ENCODE measurements around the gene KRT5. TPM values are rescaled to one million over a fixed set of nuclear protein-coding genes. Genes with fewer than 3 reads are reported as not detected.
A peak's percentile ranks its signal among the peaks of the same experiment; 100 is the strongest.

Gene KRT5
- polyA plus RNA-seq, 3 donors, result 0.04 TPM; not detected in 2

DNA sequence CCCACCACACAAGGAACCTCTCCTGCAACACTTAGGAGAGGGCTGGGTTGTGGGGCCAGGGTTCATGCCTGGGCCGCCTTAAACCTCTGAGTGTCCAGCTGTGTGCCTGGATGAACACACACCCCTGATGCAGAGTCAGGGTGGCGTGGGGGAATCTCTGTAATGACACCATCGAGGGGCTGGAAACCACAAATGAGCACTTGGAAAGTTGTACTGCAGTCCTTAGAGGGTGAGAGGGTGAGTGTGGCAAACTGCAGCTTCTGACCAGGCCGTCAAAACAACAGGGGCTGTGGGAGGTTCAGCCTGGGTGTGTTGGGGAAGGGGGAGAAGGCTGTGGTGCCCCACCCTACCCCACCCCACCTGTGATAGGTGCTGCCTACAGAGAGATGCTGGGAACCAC, 12.4 kb upstream of the KRT5 start:
- peaks cover 1 to 5% (median 3%) of the 10 kb centered on the region in 3 donors for H3K27me3 Mint-ChIP-seq (ENCODE audit: low read depth in 3 of 3)

DNA sequence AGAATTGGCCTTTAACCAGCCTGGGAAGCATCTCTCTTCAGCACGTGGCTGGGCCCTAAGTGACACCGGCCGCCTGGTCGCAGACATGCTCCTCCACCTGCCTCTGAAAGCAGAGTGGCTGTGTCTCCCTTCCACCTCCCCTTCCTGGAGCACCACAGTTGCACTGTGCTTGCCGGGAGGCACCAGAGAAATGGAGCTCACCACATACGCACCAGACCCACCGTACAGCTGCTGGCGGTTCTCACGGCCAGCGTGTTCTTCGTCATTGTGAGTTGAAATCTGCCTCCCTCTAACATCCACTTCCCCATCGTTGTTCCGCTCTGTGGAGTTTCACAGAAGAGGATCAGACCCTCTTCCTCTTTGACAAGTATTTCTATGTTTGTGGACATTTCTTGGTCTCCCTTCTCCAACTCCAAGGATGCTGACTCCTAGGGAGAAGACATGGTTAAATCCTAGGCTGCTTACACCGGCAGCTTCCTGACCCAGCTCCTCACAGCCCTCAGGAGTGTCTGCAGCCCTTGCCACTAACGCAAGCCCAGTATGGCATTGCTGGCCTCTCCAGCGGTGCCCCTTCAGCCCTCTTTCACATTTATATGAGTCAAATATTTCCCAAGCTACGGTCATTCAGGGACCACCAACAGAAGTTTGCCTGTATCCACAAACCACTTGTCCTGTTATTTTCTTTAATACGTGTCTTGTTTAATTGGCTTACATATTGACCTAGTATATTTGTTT, 11.5 kb upstream of the KRT5 start:
- peak overlapping the region in 4 of 7 donors; percentile 26 to 80 (median 60) for H3K27ac Mint-ChIP-seq
- Histone ChIP-seq H3K79me2 (ENCODE audit: insufficient read depth, low read length) (no peaks in the 10 kb centered on the region), H3K36me3 (replicated peaks in 1 of 2; ENCODE audit: control insufficient read depth in 1 of 2, insufficient read depth in 2 of 2, low read length in 2 of 2) (no peaks in the 10 kb centered on the region), H4K20me1 (ENCODE audit: insufficient read depth, low read length) (no peaks in the 10 kb centered on the region), H3K4me2 (replicated peaks; ENCODE audit: extremely low read depth, low read length, poor library complexity, severe bottlenecking) (peak overlapping the region; percentile 12), H3K4me1 (ENCODE audit: control insufficient read depth in 1 of 2, insufficient read depth in 2 of 2, low read length in 2 of 2) (peaks cover 10 to 18% of the 10 kb centered on the region in 2 donors), H3K9ac (ENCODE audit: insufficient read depth, low read length, poor library complexity, severe bottlenecking) (no peak overlapping the region), H3K9me3 (replicated peaks in 1 of 2; ENCODE audit: control insufficient read depth in 1 of 2, insufficient read depth in 1 of 2, low read length in 2 of 2) (no peaks in the 10 kb centered on the region), H3K27ac (ENCODE audit: low read depth in 1 of 2, low read length in 2 of 2) (peak overlapping the region in 1 of 2 donors; percentile 47), H3K27me3 (ENCODE audit: control insufficient read depth in 2 of 2, insufficient read depth in 2 of 2, low read length in 2 of 2) (no peaks in the 10 kb centered on the region), H3K4me3 (replicated peaks in 1 of 3; ENCODE audit: low read depth in 2 of 3, low read length in 3 of 3) (no peak overlapping the region), H2AFZ (ENCODE audit: insufficient read depth, low read depth, low read length, poor library complexity, severe bottlenecking) (peak overlapping the region; percentile 2)
- DNase-seq, result peak; percentile 27 to 73 (median 52)
- H3K4me3 Mint-ChIP-seq, result peak overlapping the region in 1 of 2 donors; percentile 69
- intact Hi-C loops (cut with micrococcal nuclease), result no loop called here
- TF ChIP-seq, protein P1, sequence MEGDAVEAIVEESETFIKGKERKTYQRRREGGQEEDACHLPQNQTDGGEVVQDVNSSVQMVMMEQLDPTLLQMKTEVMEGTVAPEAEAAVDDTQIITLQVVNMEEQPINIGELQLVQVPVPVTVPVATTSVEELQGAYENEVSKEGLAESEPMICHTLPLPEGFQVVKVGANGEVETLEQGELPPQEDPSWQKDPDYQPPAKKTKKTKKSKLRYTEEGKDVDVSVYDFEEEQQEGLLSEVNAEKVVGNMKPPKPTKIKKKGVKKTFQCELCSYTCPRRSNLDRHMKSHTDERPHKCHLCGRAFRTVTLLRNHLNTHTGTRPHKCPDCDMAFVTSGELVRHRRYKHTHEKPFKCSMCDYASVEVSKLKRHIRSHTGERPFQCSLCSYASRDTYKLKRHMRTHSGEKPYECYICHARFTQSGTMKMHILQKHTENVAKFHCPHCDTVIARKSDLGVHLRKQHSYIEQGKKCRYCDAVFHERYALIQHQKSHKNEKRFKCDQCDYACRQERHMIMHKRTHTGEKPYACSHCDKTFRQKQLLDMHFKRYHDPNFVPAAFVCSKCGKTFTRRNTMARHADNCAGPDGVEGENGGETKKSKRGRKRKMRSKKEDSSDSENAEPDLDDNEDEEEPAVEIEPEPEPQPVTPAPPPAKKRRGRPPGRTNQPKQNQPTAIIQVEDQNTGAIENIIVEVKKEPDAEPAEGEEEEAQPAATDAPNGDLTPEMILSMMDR (IDR thresholded peaks at IDR 0.05), result no peak
- H3K36me3 Mint-ChIP-seq, result no peaks in the 10 kb centered on the region
- H3K4me1 Mint-ChIP-seq, result peaks cover 14% of the 10 kb centered on the region
- H3K27me3 Mint-ChIP-seq (ENCODE audit: low read depth in 3 of 3), result peaks cover 0 to 6% (median 0%) of the 10 kb centered on the region in 3 donors
- peaks cover 0 to 1% (median 0%) of the 10 kb centered on the region in 7 donors for H3K9me3 Mint-ChIP-seq
- WGBS (ENCODE audit: insufficient coverage), result 36% methylated on average over 13 of the region's 18 CpGs

More for the DNA sequence above, 12.4 kb upstream of the KRT5 start:
- H3K36me3 ChIP-seq (replicated peaks in 1 of 2; ENCODE audit: control insufficient read depth in 1 of 2, insufficient read depth in 2 of 2, low read length in 2 of 2), result no peaks in the 10 kb centered on the region
- no peaks in the 10 kb centered on the region for H3K27me3 ChIP-seq (ENCODE audit: control insufficient read depth in 2 of 2, insufficient read depth in 2 of 2, low read length in 2 of 2)
- no peak overlapping the region for H2AFZ ChIP-seq (ENCODE audit: insufficient read depth, low read depth, low read length, poor library complexity, severe bottlenecking)
- H3K4me3 ChIP-seq (replicated peaks in 1 of 3; ENCODE audit: low read depth in 2 of 3, low read length in 3 of 3), result no peak overlapping the region
- H3K79me2 ChIP-seq (ENCODE audit: insufficient read depth, low read length), result no peaks in the 10 kb centered on the region
- peak overlapping the region in 2 of 7 donors; percentile 56 to 80 for H3K27ac Mint-ChIP-seq
- intact Hi-C loops (cut with micrococcal nuclease), result no loop called here
- H3K9ac ChIP-seq (ENCODE audit: insufficient read depth, low read length, poor library complexity, severe bottlenecking), result no peak overlapping the region
- DNase-seq, result peak in 1 of 3 donors; percentile 24
- no peaks in the 10 kb centered on the region for H4K20me1 ChIP-seq (ENCODE audit: insufficient read depth, low read length)
- peaks cover 10 to 18% of the 10 kb centered on the region in 2 donors for H3K4me1 ChIP-seq (ENCODE audit: control insufficient read depth in 1 of 2, insufficient read depth in 2 of 2, low read length in 2 of 2)
- H3K4me1 Mint-ChIP-seq, result peaks cover 14% of the 10 kb centered on the region
- TF ChIP-seq, protein P1 (IDR thresholded peaks at IDR 0.05), result no peak
- H3K4me3 Mint-ChIP-seq, result no peak overlapping the region
- H3K36me3 Mint-ChIP-seq, result no peaks in the 10 kb centered on the region
- 67% methylated on average over 3 of the region's 4 CpGs for WGBS (ENCODE audit: insufficient coverage)
- H3K27ac ChIP-seq (ENCODE audit: low read depth in 1 of 2, low read length in 2 of 2), result no peak overlapping the region
- no peak overlapping the region for H3K4me2 ChIP-seq (replicated peaks; ENCODE audit: extremely low read depth, low read length, poor library complexity, severe bottlenecking)
- no peaks in the 10 kb centered on the region for H3K9me3 ChIP-seq (replicated peaks in 1 of 2; ENCODE audit: control insufficient read depth in 1 of 2, insufficient read depth in 1 of 2, low read length in 2 of 2)
- peaks cover 0 to 1% (median 0%) of the 10 kb centered on the region in 7 donors for H3K9me3 Mint-ChIP-seq

All from CD14-positive monocyte (primary cell).